Measurements from ENCODE around the gene PPFIA3.

- TF ChIP-seq MAX (IDR thresholded peaks at IDR 0.05) (no peak), TEAD4 (IDR thresholded peaks at IDR 0.05) (no peak), TCF12 (IDR thresholded peaks at IDR 0.05; ENCODE audit: low read depth) (no peak), REST (IDR thresholded peaks at IDR 0.05; ENCODE audit: low read depth) (no peak), YY1 (IDR thresholded peaks at IDR 0.05; ENCODE audit: low read depth) (no peak), EP300 (IDR thresholded peaks at IDR 0.05; ENCODE audit: borderline replicate concordance) (no peak), TAF1 (IDR thresholded peaks at IDR 0.05; ENCODE audit: low read depth) (no peak), CREB1 (IDR thresholded peaks at IDR 0.05; ENCODE audit: low read depth) (no peak), FOXM1 (IDR thresholded peaks at IDR 0.05; ENCODE audit: borderline replicate concordance, low read depth) (no peak), EGR1 (IDR thresholded peaks at IDR 0.05) (no peak), RAD21 (IDR thresholded peaks at IDR 0.05; ENCODE audit: low read depth) (no peak), CEBPB (IDR thresholded peaks at IDR 0.05) (no peak), ZBTB7A (IDR thresholded peaks at IDR 0.05; ENCODE audit: low read depth) (peak; percentile 80; the same call in 1 of the 2 replicates)
Measured at GRCh38 chr19:49152119-49152550, 32.8 kb downstream of the PPFIA3 start.
